Neuronal stem cell (in vitro differentiated cells): ENCODE results near the gene CCK.

Experiments used
- DNase-seq: peaks from one replicate; pipeline ENCODE4 v3.0.0-alpha.2; 2013; ENCODE audit warnings: low spot score
- H2AFZ ChIP-seq: one replicate; pipeline ENCODE4 v1.6.1; 2013; ENCODE audit warnings: mild to moderate bottlenecking, low read length, inconsistent platforms
- H2AK5ac ChIP-seq: 2 replicates; pipeline ENCODE4 v1.6.1; 2013; ENCODE audit warnings: low read depth, mild to moderate bottlenecking, inconsistent platforms, low read length, moderate library complexity, mixed read lengths
- H2BK120ac ChIP-seq: 2 replicates; pipeline ENCODE4 v1.6.1; 2013; ENCODE audit warnings: low read depth, mild to moderate bottlenecking, inconsistent platforms, low read length, moderate library complexity, mixed read lengths
- H2BK12ac ChIP-seq: one replicate; pipeline ENCODE4 v1.6.1; 2013; ENCODE audit warnings: low read length, inconsistent platforms
- H2BK15ac ChIP-seq: 2 replicates; pipeline ENCODE4 v1.6.1; 2013; ENCODE audit warnings: mild to moderate bottlenecking, low read length, inconsistent platforms, mixed read lengths
- H2BK5ac ChIP-seq: one replicate; pipeline ENCODE4 v1.6.1; 2013; ENCODE audit warnings: inconsistent platforms, mild to moderate bottlenecking, low read length, moderate library complexity
- H3K14ac ChIP-seq: one replicate; pipeline ENCODE4 v1.6.1; 2013; ENCODE audit warnings: low read length, inconsistent platforms
- H3K18ac ChIP-seq: 2 replicates; pipeline ENCODE4 v1.6.1; 2013; ENCODE audit warnings: low read length, inconsistent platforms
- H3K23ac ChIP-seq: 2 replicates; pipeline ENCODE4 v1.6.1; 2013; ENCODE audit warnings: low read depth, mild to moderate bottlenecking, mixed read lengths, low read length, inconsistent platforms; ENCODE audit not compliant: poor library complexity
- H3K27ac ChIP-seq: replicated peaks from 3 replicates; pipeline ENCODE4 v1.5.1; 2013; ENCODE audit warnings: low read length, inconsistent platforms
- H3K27me3 ChIP-seq, 3 experiments: 2 replicates each; pipeline ENCODE4 v1.6.1; 2013; ENCODE audit warnings: low read length in 3 of 3, mild to moderate bottlenecking in 2 of 3, inconsistent platforms in 1 of 3, low read depth in 1 of 3, mixed read lengths in 1 of 3, moderate library complexity in 1 of 3; ENCODE audit not compliant: control insufficient read depth in 3 of 3, insufficient read depth in 3 of 3
- H3K36me3 ChIP-seq, 2 donors: replicated peaks in 1 of 2; 2 replicates each; pipeline ENCODE4 v1.6.1; 2013; ENCODE audit warnings: low read length in 2 of 2; ENCODE audit not compliant: control insufficient read depth in 2 of 2, insufficient read depth in 2 of 2
- H3K4ac ChIP-seq: 2 replicates; pipeline ENCODE4 v1.6.1; 2013; ENCODE audit warnings: inconsistent platforms, mild to moderate bottlenecking, low read length, moderate library complexity
- H3K4me1 ChIP-seq, 2 donors: 1 replicate in 1 of 2; 2 replicates in 1 of 2; pipeline ENCODE4 v1.6.1; 2013; ENCODE audit warnings: low read length in 2 of 2, low read depth in 1 of 2; ENCODE audit not compliant: control insufficient read depth in 2 of 2, insufficient read depth in 1 of 2
- H3K4me2 ChIP-seq: one replicate; pipeline ENCODE4 v1.6.1; 2013; ENCODE audit warnings: mild to moderate bottlenecking, low read length, inconsistent platforms; ENCODE audit not compliant: insufficient read depth, poor library complexity, severe bottlenecking
- H3K4me3 ChIP-seq, 2 donors: 2 replicates each; pipeline ENCODE4 v1.5.1; 2013; ENCODE audit warnings: low read length in 2 of 2, mild to moderate bottlenecking in 2 of 2, inconsistent platforms in 1 of 2, moderate library complexity in 1 of 2
- H3K79me1 ChIP-seq: one replicate; pipeline ENCODE4 v1.6.1; 2013; ENCODE audit warnings: low read depth, mild to moderate bottlenecking, inconsistent platforms, low read length, moderate library complexity
- H3K9ac ChIP-seq: one replicate; pipeline ENCODE4 v1.6.1; 2013; ENCODE audit warnings: mild to moderate bottlenecking, low read depth, low read length, inconsistent platforms; ENCODE audit not compliant: poor library complexity
- H3K9me3 ChIP-seq, 2 donors: replicated peaks in 1 of 2; 2 replicates each; pipeline versions ENCODE3 to v1.6.1; 2013; ENCODE audit warnings: low read length in 2 of 2, mild to moderate bottlenecking in 2 of 2, inconsistent platforms in 1 of 2, low read depth in 1 of 2, mixed read lengths in 1 of 2, moderate library complexity in 1 of 2; ENCODE audit not compliant: control insufficient read depth in 2 of 2, insufficient read depth in 1 of 2
- H4K8ac ChIP-seq: one replicate; pipeline ENCODE4 v1.6.1; 2013; ENCODE audit warnings: low read depth, mild to moderate bottlenecking, inconsistent platforms, low read length, moderate library complexity
- H4K91ac ChIP-seq: one replicate; pipeline ENCODE4 v1.6.1; 2013; ENCODE audit warnings: low read length, low read depth, mild to moderate bottlenecking, inconsistent platforms; ENCODE audit not compliant: poor library complexity
- WGBS, 2 donors: extraction: QIAGEN DNeasy Blood & Tissue Kit; methylation state at CpG; one replicate each; pipeline ENCODE4 v1.1.7; 2013; ENCODE audit warnings: missing lambda C conversion rate in 2 of 2, mixed read lengths in 1 of 2; ENCODE audit not compliant: insufficient read length in 2 of 2, insufficient replicate concordance in 1 of 2; ENCODE audit errors: extremely low coverage in 2 of 2; 5-methylcytosine and 5-hydroxymethylcytosine counted together

CCK gene

GRCh38 chr3:42224178-42224577 is 41.8 kb downstream of the CCK start:
- Histone ChIP-seq H2BK120ac (no peak overlapping the region), H3K79me1 (no peaks in the 10 kb centered on the region), H4K91ac (no peak overlapping the region), H3K4me3 (no peak overlapping the region), H2AK5ac (no peak overlapping the region), H3K27me3 (no peaks in the 10 kb centered on the region), H3K23ac (no peak overlapping the region), H3K36me3 (peaks cover 23 to 74% of the 10 kb centered on the region in 2 donors), H3K9ac (no peak overlapping the region), H3K9me3 (no peaks in the 10 kb centered on the region), H3K27ac (no peak overlapping the region), H2AFZ (no peak overlapping the region), H2BK5ac (no peak overlapping the region), H2BK12ac (no peak overlapping the region), H3K18ac (no peak overlapping the region), H3K14ac (no peak overlapping the region), H4K8ac (no peak overlapping the region), H2BK15ac (no peak overlapping the region), H3K4me1 (no peaks in the 10 kb centered on the region), H3K4ac (no peak overlapping the region), H3K4me2 (no peak overlapping the region)
- no CpG with 5 or more reads among the region's 9 CpGs for WGBS, 2 donors
- DNase-seq, result no peak

GRCh38 chr3:42222942-42223693 is 42.9 kb downstream of the CCK start:
- Histone ChIP-seq H3K9me3 (no peaks in the 10 kb centered on the region), H3K23ac (peak overlapping the region; percentile 17), H2AK5ac (no peak overlapping the region), H4K8ac (no peak overlapping the region), H3K18ac (no peak overlapping the region), H3K4me1 (no peaks in the 10 kb centered on the region), H2BK15ac (no peak overlapping the region), H3K27me3 (no peaks in the 10 kb centered on the region), H4K91ac (no peak overlapping the region), H2AFZ (no peak overlapping the region), H3K27ac (no peak overlapping the region), H2BK120ac (no peak overlapping the region), H3K4me3 (no peak overlapping the region), H3K36me3 (peaks cover 26 to 84% of the 10 kb centered on the region in 2 donors), H3K14ac (no peak overlapping the region), H3K79me1 (no peaks in the 10 kb centered on the region), H3K4ac (no peak overlapping the region), H2BK5ac (no peak overlapping the region), H3K4me2 (no peak overlapping the region), H3K9ac (no peak overlapping the region), H2BK12ac (no peak overlapping the region)
- no peak for DNase-seq
- WGBS, 2 donors, result no CpG with 5 or more reads among the region's 31 CpGs

DNA sequence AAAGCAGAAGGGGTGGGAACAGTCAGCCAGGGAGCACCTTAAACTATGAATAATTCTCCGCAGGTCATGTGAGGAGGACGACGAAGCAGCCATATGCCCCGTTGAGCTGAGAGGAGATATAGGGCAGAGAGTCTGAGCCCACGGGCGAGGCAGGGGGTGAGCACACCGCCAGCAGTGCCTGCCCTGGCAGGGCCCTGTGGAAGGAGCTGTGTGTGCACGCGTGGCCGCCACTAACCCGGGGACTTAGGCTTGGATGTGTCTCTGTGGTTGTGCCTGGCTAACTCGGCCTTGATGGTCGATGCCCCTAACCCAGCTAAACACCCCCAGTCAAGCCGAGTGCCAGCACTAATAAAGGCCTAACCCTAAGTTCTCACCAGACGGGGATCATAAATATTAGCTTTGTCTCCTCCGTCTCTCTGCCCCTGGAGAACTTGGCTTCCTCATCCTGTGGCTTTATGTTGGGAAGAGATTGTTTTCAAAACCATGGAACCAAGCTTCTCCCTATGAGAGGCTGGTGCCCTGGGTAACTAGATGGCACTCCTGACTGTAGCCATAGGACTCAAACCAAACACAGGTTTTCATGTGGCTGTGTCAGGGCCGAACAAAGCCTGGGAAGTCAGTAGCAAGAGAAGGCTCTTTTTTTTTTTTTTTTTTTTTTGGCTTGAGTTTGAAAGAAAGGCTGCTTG is 45.4 kb downstream of the CCK start:
- no peaks in the 10 kb centered on the region for H3K27me3 ChIP-seq
- DNase-seq, result no peak
- no peak overlapping the region for H3K18ac ChIP-seq
- H2BK15ac ChIP-seq, result no peak overlapping the region
- H2AK5ac ChIP-seq, result no peak overlapping the region
- no peak overlapping the region for H2AFZ ChIP-seq
- no peak overlapping the region for H3K14ac ChIP-seq
- no peak overlapping the region for H3K9ac ChIP-seq
- no peak overlapping the region for H2BK120ac ChIP-seq
- no peaks in the 10 kb centered on the region for H3K9me3 ChIP-seq
- peaks cover 26 to 99% of the 10 kb centered on the region in 2 donors for H3K36me3 ChIP-seq
- no peaks in the 10 kb centered on the region for H3K79me1 ChIP-seq
- H3K4ac ChIP-seq, result no peak overlapping the region
- H3K23ac ChIP-seq, result peak overlapping the region; percentile 21
- H3K4me3 ChIP-seq, result no peak overlapping the region
- H2BK12ac ChIP-seq, result no peak overlapping the region
- no peak overlapping the region for H3K27ac ChIP-seq
- no peak overlapping the region for H4K8ac ChIP-seq
- no peaks in the 10 kb centered on the region for H3K4me1 ChIP-seq
- H3K4me2 ChIP-seq, result no peak overlapping the region
- no peak overlapping the region for H2BK5ac ChIP-seq
- no peak overlapping the region for H4K91ac ChIP-seq
- no CpG with 5 or more reads among the region's 17 CpGs for WGBS, 2 donors

DNA sequence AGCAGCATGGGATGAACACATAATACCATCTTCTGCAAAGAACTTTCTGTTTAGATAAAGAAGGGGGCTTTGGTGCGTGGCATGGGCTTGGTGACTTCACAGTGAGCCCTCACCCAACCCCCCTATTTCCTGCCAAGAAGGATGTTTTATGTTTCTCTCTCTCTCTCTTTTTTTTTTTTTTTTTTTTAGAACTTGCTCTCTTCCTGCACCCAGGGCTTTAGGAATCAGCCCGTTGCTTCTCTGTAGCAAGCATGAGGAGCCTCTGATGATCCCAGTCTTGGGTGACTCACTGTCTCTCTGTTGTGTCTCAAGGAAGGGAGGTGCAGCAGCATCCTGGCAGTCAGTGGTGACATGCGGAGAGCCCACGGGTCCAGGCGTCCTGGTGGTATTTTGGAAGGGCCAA is 49.1 kb downstream of the CCK start:
- Histone ChIP-seq H4K91ac (no peak overlapping the region), H2AFZ (no peak overlapping the region), H3K4me3 (no peak overlapping the region), H2BK12ac (no peak overlapping the region), H3K27me3 (no peaks in the 10 kb centered on the region), H4K8ac (no peak overlapping the region), H3K4me1 (peaks cover 0 to 1% of the 10 kb centered on the region in 2 donors), H2BK15ac (no peak overlapping the region), H3K9me3 (no peaks in the 10 kb centered on the region), H2BK120ac (no peak overlapping the region), H3K23ac (no peak overlapping the region), H3K4ac (no peak overlapping the region), H3K36me3 (peaks cover 13 to 98% of the 10 kb centered on the region in 2 donors), H3K79me1 (no peaks in the 10 kb centered on the region), H3K4me2 (no peak overlapping the region), H2AK5ac (no peak overlapping the region), H3K27ac (no peak overlapping the region), H3K14ac (no peak overlapping the region), H3K9ac (no peak overlapping the region), H2BK5ac (no peak overlapping the region), H3K18ac (no peak overlapping the region)
- WGBS, 2 donors, result no CpG with 5 or more reads among the region's 5 CpGs
- DNase-seq, result no peak
